GM10266 (cell line): ENCODE data around the gene GNPTAB.

ENCODE experiments used
- DNase-seq: peaks from one replicate; pipeline ENCODE4 v3.0.0; 2012; ENCODE audit errors: extremely low spot score
- TF ChIP-seq, protein P1 (sequence below): IDR thresholded peaks from 2 replicates; pipeline ENCODE4 v1.5.1; 2012; ENCODE audit warnings: mild to moderate bottlenecking, low read depth; ENCODE audit not compliant: control insufficient read depth, insufficient read depth; ENCODE audit errors: missing control alignments

The GNPTAB gene

DNA sequence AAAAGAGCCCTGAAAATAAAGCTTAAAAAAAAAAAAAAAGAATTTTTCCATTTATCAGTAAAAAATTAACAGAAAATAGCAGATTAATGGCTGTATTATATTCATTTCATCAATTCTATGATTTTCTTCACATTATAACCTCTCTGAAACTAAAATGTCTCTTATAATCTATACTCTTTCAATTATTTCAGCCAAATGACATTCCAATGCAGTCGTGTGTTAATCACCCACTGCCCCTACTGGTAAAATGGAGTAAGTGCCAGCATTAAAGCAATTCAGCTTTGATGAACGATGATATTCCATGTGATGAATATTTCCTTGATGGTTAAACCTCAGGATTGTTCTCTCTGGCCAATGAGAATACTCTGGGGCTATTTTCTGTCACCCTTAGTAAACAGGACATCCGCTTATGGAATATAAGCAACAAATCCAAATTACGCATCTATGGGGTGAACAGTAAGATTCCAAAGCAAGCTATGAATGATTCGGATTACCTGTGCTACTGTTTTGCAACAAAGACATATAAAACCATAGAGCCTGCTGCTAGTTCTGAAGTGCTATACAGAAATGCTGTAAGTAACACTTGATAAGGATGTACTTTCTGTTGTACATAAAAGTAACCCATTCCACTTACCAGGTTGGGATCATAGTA lies 71.2 kb downstream of the GNPTAB start:
- no peak for DNase-seq
- TF ChIP-seq, protein P1, sequence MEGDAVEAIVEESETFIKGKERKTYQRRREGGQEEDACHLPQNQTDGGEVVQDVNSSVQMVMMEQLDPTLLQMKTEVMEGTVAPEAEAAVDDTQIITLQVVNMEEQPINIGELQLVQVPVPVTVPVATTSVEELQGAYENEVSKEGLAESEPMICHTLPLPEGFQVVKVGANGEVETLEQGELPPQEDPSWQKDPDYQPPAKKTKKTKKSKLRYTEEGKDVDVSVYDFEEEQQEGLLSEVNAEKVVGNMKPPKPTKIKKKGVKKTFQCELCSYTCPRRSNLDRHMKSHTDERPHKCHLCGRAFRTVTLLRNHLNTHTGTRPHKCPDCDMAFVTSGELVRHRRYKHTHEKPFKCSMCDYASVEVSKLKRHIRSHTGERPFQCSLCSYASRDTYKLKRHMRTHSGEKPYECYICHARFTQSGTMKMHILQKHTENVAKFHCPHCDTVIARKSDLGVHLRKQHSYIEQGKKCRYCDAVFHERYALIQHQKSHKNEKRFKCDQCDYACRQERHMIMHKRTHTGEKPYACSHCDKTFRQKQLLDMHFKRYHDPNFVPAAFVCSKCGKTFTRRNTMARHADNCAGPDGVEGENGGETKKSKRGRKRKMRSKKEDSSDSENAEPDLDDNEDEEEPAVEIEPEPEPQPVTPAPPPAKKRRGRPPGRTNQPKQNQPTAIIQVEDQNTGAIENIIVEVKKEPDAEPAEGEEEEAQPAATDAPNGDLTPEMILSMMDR, result peak; percentile 61

DNA sequence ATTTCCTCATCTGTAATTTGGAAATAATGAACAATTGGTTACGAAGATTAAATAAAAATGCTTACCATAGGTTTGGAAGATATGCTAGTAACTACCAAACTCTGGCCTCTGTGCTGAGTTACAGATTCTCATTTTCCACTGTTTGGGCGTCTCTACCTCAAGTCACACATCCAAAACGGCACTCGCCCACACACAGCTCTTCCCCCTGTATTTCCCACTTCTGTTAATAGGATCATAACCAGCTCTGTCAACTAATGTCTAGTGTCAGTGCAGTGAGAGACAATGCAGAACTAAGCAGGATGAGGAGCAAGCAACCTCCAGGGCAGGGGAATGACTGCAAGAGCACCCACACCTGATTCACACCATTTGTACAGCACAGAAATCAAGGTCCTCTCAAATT lies 80.6 kb downstream of the GNPTAB start:
- TF ChIP-seq, protein P1, result no peak
- DNase-seq, result no peak

- DNase-seq, result no peak
- TF ChIP-seq, protein P1, result no peak
Measured at GRCh38 chr12:101749657-101750056, 81.1 kb downstream of the GNPTAB start.

DNA sequence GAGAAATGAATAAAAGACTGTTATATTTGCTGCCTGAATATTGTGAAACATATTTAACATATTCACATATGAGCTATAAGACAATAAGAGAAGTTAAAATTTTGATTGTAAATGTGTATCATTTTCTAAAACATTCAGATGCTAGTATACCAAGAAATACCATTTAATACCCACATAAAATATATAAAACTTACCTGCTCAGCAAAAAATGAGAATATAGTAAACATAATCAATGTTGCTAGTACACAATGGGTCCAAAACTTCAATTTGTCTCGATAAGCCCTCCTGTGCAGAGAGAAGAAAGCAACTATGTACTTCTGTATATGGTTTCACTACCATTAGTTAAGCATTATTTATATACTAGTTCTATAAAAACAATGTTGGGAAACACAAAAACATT lies 81.9 kb downstream of the GNPTAB start:
- TF ChIP-seq, protein P1, result no peak
- DNase-seq, result no peak

GRCh38 chr12:101747697-101748096 lies 83.1 kb downstream of the GNPTAB start:
- DNase-seq, result no peak
- TF ChIP-seq, protein P1, result no peak

DNA sequence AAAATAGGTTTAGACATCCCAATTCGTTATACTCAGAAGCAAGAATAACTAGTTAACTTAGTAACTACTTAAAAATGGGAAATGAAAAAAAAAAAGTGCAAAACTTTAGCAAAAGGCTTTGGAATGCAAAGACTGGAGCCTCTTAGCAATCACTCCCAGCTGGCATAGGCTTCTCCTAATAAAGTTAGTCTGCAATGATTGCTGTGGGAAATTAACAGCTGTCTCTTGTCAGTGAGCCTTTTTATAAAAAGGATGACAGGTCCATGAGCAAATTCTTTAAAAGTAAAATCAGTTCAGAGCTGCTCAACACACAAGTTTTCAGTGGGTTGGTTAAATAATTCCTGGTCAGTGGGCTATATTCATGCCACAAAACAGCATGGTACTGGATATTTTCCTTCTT lies 84.1 kb downstream of the GNPTAB start:
- TF ChIP-seq, protein P1, result no peak

GRCh38 chr12:101746196-101746595 lies 84.6 kb downstream of the GNPTAB start:
- DNase-seq, result no peak
- TF ChIP-seq, protein P1, result no peak

More for the DNA sequence above, 84.1 kb downstream of the GNPTAB start:
- no peak for DNase-seq
